Heart right ventricle (tissue), 16 donors: ENCODE results near the gene HELZ. TPM values are rescaled to one million over a fixed set of nuclear protein-coding genes. Genes with fewer than 3 reads are reported as not detected.

ENCODE experiments used
- ATAC-seq, 8 donors: fragments of 200-7000 bp; cut with Tn5 transposase; one replicate each; pipeline ENCODE4 v1.9.1; 2020; ENCODE audit warnings: mild to moderate bottlenecking in 8 of 8, moderate library complexity in 8 of 8, moderate number of reproducible peaks in 1 of 8
- DNase-seq, 2 donors: peaks; one replicate each; pipeline ENCODE4 v3.0.0-alpha.2; 2020
- H3K27ac ChIP-seq, 10 donors: fragments of 200-600 bp; sonication (generic) in 2 of 10; one replicate each; pipeline versions ENCODE4 v1.5.0 to v1.8.0; 2020 to 2022; ENCODE audit warnings: mild to moderate bottlenecking in 3 of 10
- H3K27me3 ChIP-seq, 7 donors: fragments of 200-600 bp; one replicate each; pipeline ENCODE4 v1.8.0; 2021 to 2022; ENCODE audit warnings: mild to moderate bottlenecking in 2 of 7
- H3K36me3 ChIP-seq, 9 donors: fragments of 200-600 bp; sonication (generic) in 1 of 9; one replicate each; pipeline versions ENCODE4 v1.5.0 to v1.8.0; 2020 to 2022; ENCODE audit warnings: mild to moderate bottlenecking in 2 of 9
- H3K4me1 ChIP-seq, 9 donors: fragments of 200-600 bp; sonication (generic) in 1 of 9; one replicate each; pipeline versions ENCODE4 v1.5.0 to v1.8.0; 2020 to 2022; ENCODE audit warnings: mild to moderate bottlenecking in 4 of 9
- H3K4me3 ChIP-seq, 10 donors: fragments of 200-600 bp; sonication (generic) in 2 of 10; one replicate each; pipeline versions ENCODE4 v1.5.0 to v1.8.0; 2020 to 2022; ENCODE audit warnings: mild to moderate bottlenecking in 7 of 10, moderate library complexity in 2 of 10
- H3K9me3 ChIP-seq, 11 donors: fragments of 200-600 bp in 10 of 11; sonication (generic) in 2 of 11; one replicate each; pipeline versions ENCODE4 v1.5.0 to v1.8.0; 2013 to 2022; ENCODE audit warnings: mild to moderate bottlenecking in 2 of 11, control low read depth in 1 of 11, moderate library complexity in 1 of 11
- WGBS, 2 donors: extraction: QIAGEN DNeasy Blood & Tissue Kit; methylation state at CpG; one replicate each; pipeline ENCODE4 v1.1.7; 2013; ENCODE audit warnings: inconsistent platforms in 1 of 2; 5-methylcytosine and 5-hydroxymethylcytosine counted together
- intact Hi-C, 10 donors: fragments of 100-400 bp; cut with DNase I; formaldehyde crosslinking; loops; one replicate each; pipeline versions ENCODE4 v1.11.1 to v1.14.2; 2022
- polyA plus RNA-seq, 2 donors: library from polyadenylated mRNA; stranded (reverse); fragments of 200-250 nt; gene quantifications; one replicate each; pipeline ENCODE4 v1.2.3, GENCODE V29; 2013
- total RNA-seq, 10 donors: library from RNA; stranded (reverse); fragmentation: NEBNext Ultra II Directional in 3 of 10; extraction: Animal tissue kit (Norgen Biotek cat#: 25700) in 3 of 10; gene quantifications; one replicate each; pipeline versions ENCODE4 v1.2.1 to v1.2.4, GENCODE V29; 2021 to 2023
- TF ChIP-seq, protein P1 (sequence below), 9 donors: fragments of 200-600 bp; sonication (generic) in 2 of 9; IDR thresholded peaks; one replicate each; pipeline versions ENCODE4 v1.5.0 to v1.8.0; 2021 to 2022; ENCODE audit warnings: antibody characterized with exemption in 9 of 9, mild to moderate bottlenecking in 5 of 9, moderate library complexity in 1 of 9
- donor health status: Arrhythmogenic right ventricular cardiomyopathy.
- donor health status: ischemic (EF 13 %, LVEDD 7.1; RV severe dilation, severe dysfunction).
- donor health status: healthy with polysubstance abuse.
- donor health status: DM: no; HTN: yes; CAD: no.
- donor health status: DM: no; HTN: no; CAD: no.
- donor health status: ischemic (EF 25% LVEDD 6.9; RV normal size, moderate dysfunction).
- donor health status: ischemic (EF 25% LVEDD 5.7; RV mildly dilated, moderate dysfunction).
- donor health status: healthy.
- donor health status: DM: yes; HTN: yes; CAD: no.
- donor health status: Ischemic cardiomyopathy.
- donor health status: ischemic (EF 35%, LVEDD 5.7; RV mildly dilated, moderate dysfunction).
- donor health status: nonischemic (EF 11% LVEDD 7.7; RV severe dilation, severe dysfunction).
- donor health status: DM: yes; HTN: yes; CAD: no.
- donor health status: PGD.
- donor health status: ischemic (EF 29% LVEDD 5.4; RV normal size, mild dysfunction).
- donor health status: nonischemic (EF 23%, LVEDD 6.1; RV moderate dilation, normal function).

HELZ gene
- total and polyA plus RNA-seq, 12 donors: 2.4 to 50.3 (median 40.6) TPM

DNA sequence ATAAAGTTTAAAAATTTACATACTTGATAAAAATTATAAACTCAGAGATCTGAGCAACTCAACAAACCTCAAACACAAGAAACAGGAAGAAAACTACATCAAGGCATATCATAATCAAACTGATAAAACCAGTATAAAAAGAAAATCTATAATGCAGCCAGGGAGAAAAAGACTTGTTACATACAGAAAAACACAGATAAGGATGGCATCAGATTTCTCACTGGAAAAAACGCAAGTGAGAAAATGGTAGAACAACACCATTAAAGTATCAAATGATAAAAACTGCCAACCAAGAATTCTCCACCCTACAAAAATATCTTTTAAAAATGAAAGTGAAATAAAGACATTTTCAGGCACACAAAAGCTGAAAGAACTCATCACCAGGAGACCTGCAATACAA lies 129.6 kb downstream of the HELZ start:
- Histone ChIP-seq H3K4me1 (peaks cover 0 to 18% (median 7%) of the 10 kb centered on the region in 9 donors), H3K36me3 (peaks cover 0 to 100% (median 65%) of the 10 kb centered on the region in 9 donors), H3K27ac (no peak overlapping the region), H3K4me3 (no peak overlapping the region), H3K9me3 (peaks cover 0 to 32% (median 16%) of the 10 kb centered on the region in 11 donors), H3K27me3 (no peaks in the 10 kb centered on the region)
- TF ChIP-seq, protein P1, sequence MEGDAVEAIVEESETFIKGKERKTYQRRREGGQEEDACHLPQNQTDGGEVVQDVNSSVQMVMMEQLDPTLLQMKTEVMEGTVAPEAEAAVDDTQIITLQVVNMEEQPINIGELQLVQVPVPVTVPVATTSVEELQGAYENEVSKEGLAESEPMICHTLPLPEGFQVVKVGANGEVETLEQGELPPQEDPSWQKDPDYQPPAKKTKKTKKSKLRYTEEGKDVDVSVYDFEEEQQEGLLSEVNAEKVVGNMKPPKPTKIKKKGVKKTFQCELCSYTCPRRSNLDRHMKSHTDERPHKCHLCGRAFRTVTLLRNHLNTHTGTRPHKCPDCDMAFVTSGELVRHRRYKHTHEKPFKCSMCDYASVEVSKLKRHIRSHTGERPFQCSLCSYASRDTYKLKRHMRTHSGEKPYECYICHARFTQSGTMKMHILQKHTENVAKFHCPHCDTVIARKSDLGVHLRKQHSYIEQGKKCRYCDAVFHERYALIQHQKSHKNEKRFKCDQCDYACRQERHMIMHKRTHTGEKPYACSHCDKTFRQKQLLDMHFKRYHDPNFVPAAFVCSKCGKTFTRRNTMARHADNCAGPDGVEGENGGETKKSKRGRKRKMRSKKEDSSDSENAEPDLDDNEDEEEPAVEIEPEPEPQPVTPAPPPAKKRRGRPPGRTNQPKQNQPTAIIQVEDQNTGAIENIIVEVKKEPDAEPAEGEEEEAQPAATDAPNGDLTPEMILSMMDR (IDR thresholded peaks at IDR 0.05): no peak
- 80 to 81% methylated on average over 1 of the region's 1 CpG for WGBS, 2 donors
- no peak for DNase-seq
- no peak for ATAC-seq
- intact Hi-C loops: no loop called here

DNA sequence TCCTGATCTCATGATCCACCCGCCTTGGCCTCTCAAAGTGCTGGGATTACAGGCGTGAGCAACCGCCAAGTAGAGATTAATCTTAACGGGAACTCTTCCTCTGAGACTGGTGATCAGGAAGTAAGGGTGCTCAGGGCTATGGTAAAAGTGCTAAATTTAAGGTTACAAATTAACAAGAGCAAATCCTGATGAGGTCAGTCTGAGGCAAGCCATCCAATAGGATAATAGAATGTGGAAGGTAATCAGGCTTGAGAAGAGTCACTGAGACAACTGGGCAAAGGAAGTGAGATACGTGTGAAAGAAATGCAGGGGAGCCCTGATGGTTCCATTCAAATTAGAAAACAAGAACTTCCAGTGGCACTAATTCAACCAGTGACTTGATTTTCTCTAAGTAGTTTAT lies 131.5 kb downstream of the HELZ start:
- no peaks in the 10 kb centered on the region for H3K27me3 ChIP-seq
- ATAC-seq: no peak
- H3K4me1 ChIP-seq: peaks cover 0 to 18% (median 7%) of the 10 kb centered on the region in 9 donors
- intact Hi-C loops: no loop called here
- 92 to 97% methylated on average over 5 of the region's 5 CpGs for WGBS, 2 donors
- peaks cover 0 to 29% (median 16%) of the 10 kb centered on the region in 11 donors for H3K9me3 ChIP-seq
- DNase-seq: no peak
- TF ChIP-seq, protein P1 (IDR thresholded peaks at IDR 0.05): no peak
- H3K4me3 ChIP-seq: no peak overlapping the region
- peaks cover 0 to 100% (median 57%) of the 10 kb centered on the region in 9 donors for H3K36me3 ChIP-seq
- H3K27ac ChIP-seq: no peak overlapping the region

DNA sequence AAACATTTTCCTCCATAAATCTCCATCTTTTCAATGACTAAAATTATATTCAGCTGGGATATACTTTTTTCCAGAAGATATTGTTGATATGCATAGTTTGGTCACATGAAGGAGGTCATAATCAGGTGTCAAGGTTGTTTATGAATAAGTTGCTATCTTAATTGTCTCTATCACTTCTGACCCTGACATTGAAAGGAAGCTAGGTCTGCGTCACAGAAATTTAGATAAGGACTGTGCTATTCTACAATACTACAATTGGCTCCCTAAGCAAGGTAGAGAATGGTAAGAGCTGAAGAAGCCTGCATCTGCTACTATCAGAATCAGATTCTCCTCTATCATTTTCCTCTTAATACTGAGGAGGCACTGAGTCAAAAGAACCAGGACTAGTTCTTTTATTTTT lies 133.2 kb downstream of the HELZ start:
- peaks cover 0 to 18% (median 7%) of the 10 kb centered on the region in 9 donors for H3K4me1 ChIP-seq
- TF ChIP-seq, protein P1 (IDR thresholded peaks at IDR 0.05): no peak
- peaks cover 0 to 19% (median 15%) of the 10 kb centered on the region in 11 donors for H3K9me3 ChIP-seq
- WGBS, 2 donors: 56 to 61% methylated on average over 1 of the region's 1 CpG
- H3K27ac ChIP-seq: no peak overlapping the region
- no peaks in the 10 kb centered on the region for H3K27me3 ChIP-seq
- intact Hi-C loops: no loop called here
- peaks cover 0 to 100% (median 56%) of the 10 kb centered on the region in 9 donors for H3K36me3 ChIP-seq
- DNase-seq (no peak), ATAC-seq (peak in 4 of 8 donors; percentile 42 to 82 (median 56))
- H3K4me3 ChIP-seq: no peak overlapping the region

DNA sequence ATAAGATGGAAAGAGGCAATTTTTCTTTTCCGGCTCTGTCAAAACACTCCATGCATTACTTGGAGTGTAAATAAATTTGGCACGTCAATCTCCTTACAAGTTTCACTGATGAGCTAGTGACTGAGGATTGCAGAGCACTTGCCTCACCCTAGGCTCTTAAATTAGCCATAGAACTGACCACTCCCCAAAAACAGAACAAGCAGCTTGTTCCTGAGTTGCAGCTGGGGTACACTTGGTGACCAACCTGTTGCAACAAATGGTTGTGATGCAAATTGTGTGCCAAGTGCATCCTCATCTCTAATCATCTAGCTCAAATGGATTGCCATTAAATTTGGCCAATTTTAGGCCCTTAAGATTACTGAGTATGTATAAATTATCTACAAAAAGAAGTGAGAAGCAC lies 133.7 kb downstream of the HELZ start:
- no peak overlapping the region for H3K27ac ChIP-seq
- TF ChIP-seq, protein P1 (IDR thresholded peaks at IDR 0.05): no peak

More for the DNA sequence above, 133.7 kb downstream of the HELZ start:
- 69 to 84% methylated on average over 2 of the region's 2 CpGs for WGBS, 2 donors
- ATAC-seq: peak in 2 of 8 donors; percentile 29 to 69
- peaks cover 0 to 100% (median 56%) of the 10 kb centered on the region in 9 donors for H3K36me3 ChIP-seq
- H3K27me3 ChIP-seq: no peaks in the 10 kb centered on the region
- DNase-seq: no peak
- peaks cover 0 to 14% (median 10%) of the 10 kb centered on the region in 11 donors for H3K9me3 ChIP-seq
- intact Hi-C loops: no loop called here
- H3K4me1 ChIP-seq: peaks cover 0 to 18% (median 7%) of the 10 kb centered on the region in 9 donors
- no peak overlapping the region for H3K4me3 ChIP-seq
